Measurements from ENCODE around the gene CSH1.
"Not testable (repeated sequence)": the region's sequence is repeated elsewhere in the genome, so short reads cannot be mapped to it uniquely, and the experiment has no call there.

Gene CSH1
- total RNA-seq: 0 reads per million in 9 experiments

GRCh38 chr17:63896524-63897354 is at the start of gene CSH1:
Gene CSH1 (minus strand): TSS chr17:63896574. CDS start chr17:63896511, 63 bp downstream.
- H3K27me3 Mint-ChIP-seq; H3K4me3 Mint-ChIP-seq; H3K27ac Mint-ChIP-seq; H3K36me3 Mint-ChIP-seq (ENCODE audit: insufficient read depth); H3K4me1 Mint-ChIP-seq (ENCODE audit: low read depth in 2 of 2); ATAC-seq (replicated peaks); H3K9me3 Mint-ChIP-seq; DNase-seq: not testable (repeated sequence)

GRCh38 chr17:63945784-63946439 is 49.5 kb upstream of the CSH1 start:
- peak; percentile 27 for ATAC-seq (replicated peaks)
- Mint-ChIP-seq H3K4me3 (peak overlapping the region; percentile 77 to 83), H3K36me3 (ENCODE audit: insufficient read depth) (no peaks in the 10 kb centered on the region), H3K27me3 (no peaks in the 10 kb centered on the region), H3K27ac (peak overlapping the region; percentile 32 to 44), H3K9me3 (no peaks in the 10 kb centered on the region), H3K4me1 (ENCODE audit: low read depth in 2 of 2) (peaks cover 20 to 34% of the 10 kb centered on the region in 2 donors)
- DNase-seq: no peak

- Mint-ChIP-seq H3K36me3 (ENCODE audit: insufficient read depth) (no peaks in the 10 kb centered on the region), H3K4me3 (peak overlapping the region; percentile 77 to 83), H3K27ac (peak overlapping the region in 1 of 2 donors; percentile 44), H3K27me3 (no peaks in the 10 kb centered on the region), H3K4me1 (ENCODE audit: low read depth in 2 of 2) (peaks cover 20 to 32% of the 10 kb centered on the region in 2 donors), H3K9me3 (no peaks in the 10 kb centered on the region)
- ATAC-seq (replicated peaks) (no peak), DNase-seq (no peak)
Observed at GRCh38 chr17:63944736-63945499, 48.5 kb upstream of the CSH1 start.

GRCh38 chr17:63943745-63944144 is 47.4 kb upstream of the CSH1 start:
- Mint-ChIP-seq H3K4me3 (no peak overlapping the region), H3K27me3 (no peaks in the 10 kb centered on the region), H3K9me3 (no peaks in the 10 kb centered on the region), H3K27ac (peak overlapping the region in 1 of 2 donors; percentile 73), H3K36me3 (ENCODE audit: insufficient read depth) (no peaks in the 10 kb centered on the region), H3K4me1 (ENCODE audit: low read depth in 2 of 2) (peaks cover 27 to 35% of the 10 kb centered on the region in 2 donors)
- ATAC-seq (replicated peaks) (no peak), DNase-seq (no peak)

GRCh38 chr17:63942309-63942985 is 46.1 kb upstream of the CSH1 start:
- no peak overlapping the region for H3K4me3 Mint-ChIP-seq
- peaks cover 29 to 42% of the 10 kb centered on the region in 2 donors for H3K4me1 Mint-ChIP-seq (ENCODE audit: low read depth in 2 of 2)
- peak overlapping the region; percentile 66 to 73 for H3K27ac Mint-ChIP-seq
- H3K36me3 Mint-ChIP-seq (ENCODE audit: insufficient read depth): no peaks in the 10 kb centered on the region
- DNase-seq (no peak), ATAC-seq (replicated peaks) (no peak)
- H3K27me3 Mint-ChIP-seq: no peaks in the 10 kb centered on the region
- H3K9me3 Mint-ChIP-seq: no peaks in the 10 kb centered on the region

- no peak for ATAC-seq (replicated peaks)
- no peak overlapping the region for H3K4me3 Mint-ChIP-seq
- no peaks in the 10 kb centered on the region for H3K27me3 Mint-ChIP-seq
- H3K27ac Mint-ChIP-seq: no peak overlapping the region
- H3K9me3 Mint-ChIP-seq: no peaks in the 10 kb centered on the region
- peaks cover 28 to 42% of the 10 kb centered on the region in 2 donors for H3K4me1 Mint-ChIP-seq (ENCODE audit: low read depth in 2 of 2)
- H3K36me3 Mint-ChIP-seq (ENCODE audit: insufficient read depth): no peaks in the 10 kb centered on the region
- no peak for DNase-seq
Observed at GRCh38 chr17:63941751-63942150, 45.4 kb upstream of the CSH1 start.

GRCh38 chr17:63941162-63941561 is 44.8 kb upstream of the CSH1 start:
- H3K4me3 Mint-ChIP-seq: no peak overlapping the region
- H3K9me3 Mint-ChIP-seq: no peaks in the 10 kb centered on the region
- H3K27ac Mint-ChIP-seq: no peak overlapping the region
- peaks cover 23 to 37% of the 10 kb centered on the region in 2 donors for H3K4me1 Mint-ChIP-seq (ENCODE audit: low read depth in 2 of 2)
- no peak for ATAC-seq (replicated peaks)
- H3K27me3 Mint-ChIP-seq: no peaks in the 10 kb centered on the region
- H3K36me3 Mint-ChIP-seq (ENCODE audit: insufficient read depth): no peaks in the 10 kb centered on the region
- DNase-seq: no peak

GRCh38 chr17:63940584-63940983 is 44.2 kb upstream of the CSH1 start:
- Mint-ChIP-seq H3K36me3 (ENCODE audit: insufficient read depth) (no peaks in the 10 kb centered on the region), H3K4me3 (no peak overlapping the region), H3K27ac (no peak overlapping the region), H3K4me1 (ENCODE audit: low read depth in 2 of 2) (peaks cover 17 to 32% of the 10 kb centered on the region in 2 donors), H3K9me3 (no peaks in the 10 kb centered on the region), H3K27me3 (no peaks in the 10 kb centered on the region)
- ATAC-seq (replicated peaks) (no peak), DNase-seq (no peak)

- no peaks in the 10 kb centered on the region for H3K36me3 Mint-ChIP-seq (ENCODE audit: insufficient read depth)
- H3K9me3 Mint-ChIP-seq: no peaks in the 10 kb centered on the region
- ATAC-seq (replicated peaks) (no peak), DNase-seq (no peak)
- no peaks in the 10 kb centered on the region for H3K27me3 Mint-ChIP-seq
- no peak overlapping the region for H3K27ac Mint-ChIP-seq
- H3K4me3 Mint-ChIP-seq: no peak overlapping the region
- peaks cover 17 to 25% of the 10 kb centered on the region in 2 donors for H3K4me1 Mint-ChIP-seq (ENCODE audit: low read depth in 2 of 2)
Observed at GRCh38 chr17:63939884-63940283, 43.5 kb upstream of the CSH1 start.

- H3K9me3 Mint-ChIP-seq: no peaks in the 10 kb centered on the region
- no peaks in the 10 kb centered on the region for H3K27me3 Mint-ChIP-seq
- ATAC-seq (replicated peaks) (no peak), DNase-seq (no peak)
- H3K4me1 Mint-ChIP-seq (ENCODE audit: low read depth in 2 of 2): peaks cover 17 to 23% of the 10 kb centered on the region in 2 donors
- no peak overlapping the region for H3K27ac Mint-ChIP-seq
- H3K36me3 Mint-ChIP-seq (ENCODE audit: insufficient read depth): no peaks in the 10 kb centered on the region
- no peak overlapping the region for H3K4me3 Mint-ChIP-seq
Observed at GRCh38 chr17:63939401-63939800, 43.0 kb upstream of the CSH1 start.

- Mint-ChIP-seq H3K4me3 (no peak overlapping the region), H3K9me3 (no peaks in the 10 kb centered on the region), H3K27me3 (no peaks in the 10 kb centered on the region), H3K4me1 (ENCODE audit: low read depth in 2 of 2) (peaks cover 16 to 22% of the 10 kb centered on the region in 2 donors), H3K36me3 (ENCODE audit: insufficient read depth) (no peaks in the 10 kb centered on the region), H3K27ac (no peak overlapping the region)
- no peak for DNase-seq
- no peak for ATAC-seq (replicated peaks)
Observed at GRCh38 chr17:63937920-63938319, 41.5 kb upstream of the CSH1 start.

- Mint-ChIP-seq H3K4me3 (no peak overlapping the region), H3K27ac (no peak overlapping the region), H3K9me3 (no peaks in the 10 kb centered on the region), H3K36me3 (ENCODE audit: insufficient read depth) (no peaks in the 10 kb centered on the region), H3K4me1 (ENCODE audit: low read depth in 2 of 2) (peaks cover 14 to 22% of the 10 kb centered on the region in 2 donors), H3K27me3 (no peaks in the 10 kb centered on the region)
- DNase-seq (no peak), ATAC-seq (replicated peaks) (no peak)
Observed at GRCh38 chr17:63937319-63937718, 40.9 kb upstream of the CSH1 start.
